Measurements from ENCODE around the gene TMEM232.
"Not testable (repeated sequence)": the region's sequence is repeated elsewhere in the genome, so short reads cannot be mapped to it uniquely, and the experiment has no call there.

The TMEM232 gene

DNA sequence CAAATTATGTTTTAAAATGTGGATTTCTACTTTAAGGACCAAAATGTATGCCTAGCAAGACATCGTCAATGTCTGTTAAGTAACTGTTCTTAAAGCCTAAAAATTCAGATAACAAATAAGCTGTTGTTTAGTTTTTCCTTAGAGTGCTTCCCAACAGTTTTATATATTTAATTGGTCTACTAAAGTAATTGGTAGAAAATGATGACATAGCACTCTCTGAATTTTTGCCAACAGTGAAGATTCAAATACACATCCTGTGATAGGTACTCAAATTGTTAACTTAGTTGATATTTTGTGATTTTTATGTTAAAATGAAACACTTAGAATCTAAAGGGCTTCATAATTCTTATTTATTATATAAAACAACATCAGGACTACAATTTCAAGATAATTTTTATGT, 107.5 kb downstream of the TMEM232 start:
- DNase-seq: no peak

DNA sequence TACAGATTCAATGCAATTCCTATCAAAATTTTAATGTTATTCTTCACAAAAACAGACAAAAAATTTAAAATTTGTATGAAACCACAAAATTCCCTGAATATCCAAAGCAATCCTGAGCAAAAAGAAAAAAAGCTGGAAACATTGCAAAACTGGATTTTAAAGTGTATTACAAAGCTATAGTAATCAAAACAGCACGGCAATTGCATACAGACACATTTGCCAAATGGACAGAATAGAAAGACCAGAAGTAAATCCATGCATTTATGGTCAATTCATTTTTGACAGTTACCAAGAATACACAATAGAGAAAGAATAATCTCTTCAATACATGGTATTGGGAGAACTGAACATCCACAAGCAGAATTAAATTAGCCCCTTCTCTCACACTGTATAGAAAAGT, 110.5 kb downstream of the TMEM232 start:
- DNase-seq: no peak

DNA sequence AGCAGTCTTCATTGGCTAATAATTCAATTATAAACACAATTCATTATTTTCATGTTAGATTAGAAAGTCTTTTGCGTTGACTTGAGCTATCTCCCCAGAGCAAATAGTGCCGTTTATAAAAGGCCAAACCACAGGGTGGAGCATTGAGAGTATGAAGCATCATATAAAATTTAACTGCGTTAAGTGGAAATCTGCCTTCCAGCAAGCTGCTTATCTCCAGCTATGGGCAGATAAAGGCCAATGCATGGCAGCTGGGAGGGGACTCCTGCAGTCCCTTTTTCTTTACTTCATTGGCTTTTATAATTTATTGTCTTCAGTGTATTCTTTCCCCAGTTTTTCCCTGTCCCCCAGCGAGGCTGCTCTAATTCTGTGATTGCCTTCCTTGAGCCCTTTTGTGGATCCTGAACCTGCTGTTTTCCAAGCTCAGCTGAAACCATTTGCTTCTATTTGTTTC, 113.7 kb downstream of the TMEM232 start:
- DNase-seq: no peak

DNA sequence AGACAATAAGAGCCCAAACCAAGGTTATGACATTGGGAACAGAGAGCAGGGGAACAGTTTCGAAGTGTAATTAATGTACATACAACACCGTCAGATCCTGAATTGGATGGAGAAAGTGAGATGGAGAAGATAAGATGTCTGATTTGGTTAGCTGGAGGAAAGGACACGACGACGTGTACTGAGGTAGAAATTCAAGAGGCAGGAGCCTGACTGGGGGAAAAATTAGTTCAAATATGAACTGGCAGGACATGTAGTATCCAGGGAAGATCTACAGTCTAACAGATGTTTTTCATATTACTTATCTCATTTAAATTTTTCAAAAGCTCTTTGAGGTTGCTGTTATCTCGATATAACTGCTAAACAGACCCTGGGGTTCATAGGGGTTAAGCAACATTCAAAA, 114.7 kb downstream of the TMEM232 start:
- DNase-seq: no peak

DNA sequence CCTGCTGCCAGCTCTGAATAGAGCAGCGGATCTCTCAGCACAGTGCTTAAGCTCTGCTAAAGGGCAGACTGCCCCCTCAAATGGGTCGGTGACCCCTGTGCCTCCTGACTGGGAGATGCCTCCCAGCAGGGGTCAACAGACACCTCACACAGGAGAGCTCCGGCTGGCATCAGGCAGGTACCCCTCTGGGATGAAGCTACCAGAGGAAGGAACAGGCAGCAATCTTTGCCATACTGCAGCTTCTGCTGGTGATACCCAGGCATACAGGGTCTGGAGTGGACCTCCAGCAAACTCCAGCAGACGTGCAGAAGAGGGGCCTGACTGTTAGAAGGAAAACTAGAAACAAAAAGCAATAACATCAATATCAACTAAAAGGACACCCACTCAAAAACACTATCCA, 131.6 kb downstream of the TMEM232 start:
- DNase-seq: no peak

DNA sequence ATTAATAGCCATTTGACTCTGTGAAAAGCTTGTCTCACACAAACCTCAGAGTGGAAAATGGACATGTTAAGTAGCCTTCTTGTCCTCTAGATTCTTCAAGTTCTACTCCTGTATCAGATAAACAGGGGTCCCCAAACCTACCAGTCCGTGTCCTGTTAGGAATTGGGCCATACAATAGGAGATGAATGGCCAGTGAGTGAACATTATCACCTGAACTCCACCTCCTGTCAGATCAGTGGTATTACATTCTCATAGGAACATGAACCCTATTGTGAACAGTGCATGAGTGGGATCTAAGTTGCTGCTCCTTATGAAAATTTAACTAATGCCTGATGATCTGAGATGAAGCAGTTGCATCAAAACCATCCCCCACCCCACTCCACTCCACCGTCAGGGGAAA, 136.3 kb downstream of the TMEM232 start:
- no peak for DNase-seq

DNA sequence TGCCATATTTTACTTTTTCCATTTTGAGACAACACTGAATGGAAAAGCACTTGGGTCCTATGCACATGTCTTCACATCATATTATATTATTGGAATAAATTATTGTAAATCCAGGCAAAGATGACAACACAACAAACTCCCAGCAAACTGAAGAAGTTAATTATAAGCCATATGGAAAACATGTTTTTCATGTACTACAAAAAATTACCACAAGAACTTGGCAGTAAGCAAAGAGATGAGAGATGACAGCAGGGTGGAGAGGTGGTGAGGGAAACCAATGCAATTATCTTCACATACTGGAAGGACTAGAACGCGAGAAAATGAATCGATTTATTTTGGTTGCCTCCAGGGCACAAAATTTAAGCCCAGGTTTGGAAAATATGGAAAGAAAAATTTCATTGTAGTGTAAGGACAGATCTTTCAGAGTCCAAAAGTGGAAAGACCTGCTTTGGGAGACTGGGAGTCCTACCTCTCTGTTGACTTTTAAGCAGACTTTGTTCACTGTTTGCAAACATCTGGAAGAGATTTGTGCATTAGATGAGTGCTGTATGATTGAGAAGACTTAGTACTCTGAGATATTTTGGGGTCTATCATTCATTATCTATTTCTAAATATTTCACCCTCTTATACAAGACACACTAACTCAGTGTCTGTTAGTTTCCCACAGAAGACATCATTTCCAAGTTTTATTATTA, 138.0 kb downstream of the TMEM232 start:
- DNase-seq: no peak

DNA sequence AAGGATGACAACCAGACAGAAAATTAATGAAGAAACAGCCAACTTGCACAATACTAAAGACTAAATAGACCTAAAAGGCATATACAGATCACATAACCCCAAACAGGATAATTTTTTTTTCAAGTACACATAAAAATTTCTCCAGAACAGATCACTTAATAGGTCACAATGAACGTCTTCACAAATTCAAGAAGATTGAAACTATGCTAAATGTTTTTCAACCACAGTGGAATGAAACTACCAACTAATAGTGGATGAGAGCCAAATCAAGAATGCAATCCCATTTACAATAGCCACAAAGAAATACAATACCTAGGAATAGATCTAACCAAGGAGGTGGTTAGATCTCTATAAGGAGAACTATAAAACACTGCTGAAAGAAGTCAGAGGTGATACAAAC, 145.8 kb downstream of the TMEM232 start:
- no peak for DNase-seq

DNA sequence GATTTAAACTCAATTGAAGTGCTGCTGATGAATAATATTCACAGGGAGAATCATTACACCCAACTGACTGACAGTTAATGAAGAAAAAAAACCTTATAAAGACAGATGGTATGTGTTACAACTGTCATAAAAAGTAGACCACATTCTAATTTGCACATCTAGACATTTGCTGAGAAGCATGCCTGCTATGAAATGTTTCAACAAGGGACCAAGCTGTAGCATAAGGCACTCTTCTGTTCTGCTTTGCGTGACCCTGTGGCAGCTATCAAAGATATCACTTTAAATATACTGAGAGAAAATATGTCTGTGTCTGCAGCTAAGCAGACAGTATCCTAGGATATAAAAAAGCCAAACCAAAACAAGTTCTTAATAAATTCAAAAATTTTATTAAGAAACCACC, 153.7 kb downstream of the TMEM232 start:
- no peak for DNase-seq

DNA sequence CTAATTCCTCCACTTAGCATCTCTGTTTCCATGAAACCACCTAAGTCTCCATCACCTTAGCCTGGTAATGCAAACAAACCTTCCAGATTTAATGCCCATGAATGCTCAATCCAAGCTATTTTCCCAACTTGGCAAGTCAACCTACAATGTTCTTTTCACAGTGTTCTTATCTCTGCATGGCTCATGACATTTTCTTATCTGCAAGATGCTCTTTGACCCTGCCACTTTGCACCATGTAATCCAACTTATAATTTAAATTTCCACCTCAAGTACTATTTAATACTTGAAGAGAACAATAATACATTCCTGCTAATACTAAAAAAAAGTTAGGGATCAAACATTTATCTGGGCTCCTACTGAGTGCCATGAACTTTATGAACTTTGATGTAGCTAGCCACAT, 164.3 kb downstream of the TMEM232 start:
- no peak for DNase-seq

DNA sequence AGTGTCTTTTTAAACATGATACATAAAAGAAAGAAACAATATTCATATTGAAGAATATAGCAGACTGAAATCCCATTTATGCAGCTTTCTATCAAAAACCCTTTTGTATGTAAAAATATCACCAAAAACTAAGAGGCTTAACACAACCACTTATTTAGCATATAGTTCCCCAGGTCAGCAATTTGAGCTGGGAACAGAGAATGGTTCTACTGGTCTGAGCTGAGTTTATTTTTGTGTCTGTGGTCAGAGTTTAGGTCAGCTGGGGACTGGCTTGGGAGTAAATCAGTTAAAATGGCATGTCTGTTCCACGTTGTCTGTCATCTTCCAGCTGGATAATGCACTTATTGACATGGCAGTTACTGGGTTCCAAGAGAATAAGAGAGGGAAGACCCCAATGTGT, 165.0 kb downstream of the TMEM232 start:
- DNase-seq: no peak

DNA sequence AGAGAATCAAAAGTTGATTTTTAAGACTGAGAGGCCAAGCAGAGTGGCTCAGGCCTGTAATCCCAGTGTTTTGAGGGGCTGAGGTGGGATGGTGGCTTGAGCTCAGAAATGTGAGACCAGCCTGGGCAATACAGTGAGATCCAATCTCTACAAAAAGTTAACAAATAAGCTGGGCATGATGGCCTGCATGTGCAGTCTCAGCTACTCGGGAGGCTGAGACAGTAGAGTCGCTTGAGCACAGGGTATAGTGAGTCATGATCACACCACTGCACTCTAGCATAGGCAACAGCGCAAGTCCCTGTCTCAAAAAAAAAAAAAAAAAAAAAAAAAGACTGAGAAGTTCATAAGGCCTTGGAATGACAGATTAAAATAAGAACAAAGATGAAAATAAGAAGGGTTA, 177.2 kb downstream of the TMEM232 start:
- no peak for DNase-seq

DNA sequence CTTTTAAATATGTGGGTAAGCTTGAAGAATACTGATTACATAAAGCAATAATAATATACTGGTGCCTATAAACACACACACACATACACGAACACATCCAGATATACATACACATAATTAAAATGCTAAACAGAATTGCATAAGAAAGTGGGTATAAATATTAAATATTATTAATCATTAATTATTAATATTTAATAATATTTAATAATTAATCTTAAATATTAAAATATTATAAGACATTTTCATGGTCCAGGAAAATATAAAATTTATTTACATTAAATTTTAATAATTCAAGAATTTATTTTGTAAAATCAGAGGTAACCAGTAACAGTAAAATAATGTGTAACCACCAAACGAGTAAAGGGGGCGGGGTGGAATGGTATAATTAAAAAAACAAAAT, 178.3 kb downstream of the TMEM232 start:
- no peak for DNase-seq

DNA sequence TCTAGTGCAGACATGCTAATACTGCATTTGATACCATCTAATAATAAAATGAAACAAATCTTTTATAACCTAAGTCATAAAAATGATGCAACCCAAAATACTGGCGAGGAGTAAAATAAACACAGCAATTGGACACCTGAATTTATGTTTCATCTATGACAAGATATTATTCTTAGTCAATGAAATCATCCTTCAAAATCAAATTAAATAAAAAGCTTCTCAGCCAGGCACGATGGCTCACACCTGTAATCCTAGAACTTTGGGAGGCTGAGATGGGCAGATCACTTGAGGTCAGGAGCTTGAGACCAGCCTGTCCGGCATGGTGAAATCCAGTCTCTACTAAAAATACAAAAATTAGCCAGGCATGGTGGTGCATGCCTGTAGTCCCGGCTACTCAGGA, 179.0 kb downstream of the TMEM232 start:
- no peak for DNase-seq

DNA sequence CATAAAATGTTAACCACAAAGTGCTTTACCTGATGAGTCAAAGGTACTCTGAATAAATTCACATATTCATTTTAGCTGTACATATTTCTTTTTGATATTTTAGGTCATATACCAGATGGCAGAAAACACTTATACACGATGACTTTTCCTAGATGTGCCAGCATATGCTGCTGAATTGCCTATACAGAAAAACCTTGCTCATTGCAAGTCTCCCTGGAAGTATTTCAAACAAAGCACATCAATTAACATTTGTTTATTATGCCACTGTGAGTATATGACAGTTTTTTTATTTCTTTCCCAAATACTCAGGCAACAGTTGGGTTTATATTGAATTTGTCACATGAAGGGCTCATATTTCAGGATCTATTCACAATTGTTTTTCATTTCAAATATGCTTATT, 180.8 kb downstream of the TMEM232 start:
- DNase-seq: no peak

DNA sequence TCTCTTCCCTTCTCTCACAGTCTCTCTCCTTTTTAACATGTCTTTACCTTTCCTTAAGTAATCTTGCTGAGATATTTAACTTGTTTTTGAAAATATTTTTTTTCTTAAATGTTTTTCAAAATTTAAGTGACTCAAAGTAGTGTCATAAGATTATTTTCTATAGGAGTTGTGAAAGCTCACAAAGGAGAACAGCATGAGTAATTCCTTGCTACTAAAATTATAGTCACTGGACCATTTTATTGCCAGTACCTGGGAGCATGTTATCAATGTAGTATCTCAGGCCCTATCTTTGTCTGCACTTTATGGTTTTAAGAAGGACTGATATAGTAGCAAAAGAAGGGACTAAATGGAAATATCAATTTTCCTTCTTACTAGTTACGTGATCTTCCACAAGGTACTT, 181.9 kb downstream of the TMEM232 start:
- no peak for DNase-seq

DNA sequence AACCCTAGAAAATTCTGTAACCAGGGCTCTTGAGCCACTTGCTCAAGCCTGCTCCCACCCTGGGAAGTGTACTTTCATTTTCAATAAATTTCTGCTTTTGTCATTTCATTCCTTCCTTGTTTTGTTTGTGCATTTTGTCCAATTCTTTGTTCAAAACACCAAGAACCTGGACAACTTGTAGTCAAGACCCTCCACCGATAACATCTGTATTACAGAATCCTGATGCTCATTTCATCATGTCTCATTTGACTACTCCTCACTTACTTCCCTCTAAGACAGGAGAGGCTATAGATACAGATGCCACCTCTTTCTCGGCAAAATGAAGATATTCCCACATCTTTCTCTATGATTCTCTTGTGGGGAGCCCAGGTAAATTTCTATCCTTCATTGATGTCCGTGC, 183.5 kb downstream of the TMEM232 start:
- no peak for DNase-seq

DNA sequence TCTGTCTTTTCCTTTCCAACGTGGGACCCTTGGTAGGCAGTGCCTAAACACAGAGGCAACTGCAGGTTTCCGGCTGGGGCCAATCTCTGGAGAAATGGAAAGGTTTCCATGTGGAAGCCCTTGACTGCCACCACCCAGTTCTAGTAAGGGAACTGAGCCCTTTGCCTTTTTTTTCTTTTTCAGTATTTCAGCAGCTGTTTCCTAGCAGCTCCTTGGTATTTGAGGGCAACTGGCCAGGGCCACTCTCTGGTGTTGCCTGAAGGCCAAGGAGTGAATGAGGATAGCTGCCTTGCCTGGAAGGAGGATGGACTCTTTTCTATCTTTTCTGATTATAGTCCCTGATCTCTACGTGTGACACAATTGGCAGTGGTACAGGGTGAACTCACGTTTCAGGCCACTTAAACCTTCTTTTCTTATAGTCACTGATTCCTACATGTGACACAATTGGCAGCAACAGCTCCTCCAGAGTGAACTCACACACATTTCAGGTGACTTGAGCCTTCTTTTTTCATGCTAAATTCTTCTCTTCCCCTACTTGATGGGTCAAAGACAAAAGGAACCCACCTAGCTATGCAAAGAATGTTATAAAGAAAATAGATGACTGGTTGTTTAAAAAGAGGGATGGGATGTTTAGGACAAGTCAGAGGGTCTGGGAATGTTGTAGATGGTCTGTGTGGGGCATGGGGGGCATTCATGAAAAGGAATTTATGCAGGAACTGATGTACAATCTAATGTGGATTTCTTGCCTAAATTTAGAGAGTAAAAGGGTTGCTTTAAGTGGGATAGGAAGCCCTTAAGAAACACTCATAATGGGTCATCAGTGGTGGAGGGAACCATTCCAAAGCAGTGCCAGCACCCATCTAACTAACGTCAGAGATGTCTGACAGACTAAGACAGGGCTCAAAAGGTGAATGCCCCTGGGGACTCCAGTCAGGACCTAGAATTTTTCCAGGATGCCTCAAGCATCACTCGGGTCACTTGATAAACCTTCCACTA, 190.1 kb downstream of the TMEM232 start:
- no peak for DNase-seq

DNA sequence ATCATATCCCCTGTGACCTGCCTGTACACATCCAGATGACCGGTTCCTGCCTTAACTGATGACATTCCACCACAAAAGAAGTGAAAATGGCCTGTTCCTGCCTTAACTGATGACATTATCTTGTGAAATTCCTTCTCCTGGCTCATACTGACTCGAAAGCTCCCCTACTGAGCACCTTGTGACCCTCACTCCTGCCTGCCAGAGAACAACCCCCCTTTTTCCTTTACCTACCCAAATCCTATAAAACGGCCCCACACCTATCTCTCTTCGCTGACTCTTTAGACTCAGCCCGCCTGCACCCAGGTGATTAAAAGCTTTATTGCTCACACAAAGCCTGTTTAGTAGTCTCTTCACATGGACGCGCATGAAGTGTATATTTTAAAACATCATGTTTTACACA, 191.3 kb downstream of the TMEM232 start:
- not testable (repeated sequence) for DNase-seq

DNA sequence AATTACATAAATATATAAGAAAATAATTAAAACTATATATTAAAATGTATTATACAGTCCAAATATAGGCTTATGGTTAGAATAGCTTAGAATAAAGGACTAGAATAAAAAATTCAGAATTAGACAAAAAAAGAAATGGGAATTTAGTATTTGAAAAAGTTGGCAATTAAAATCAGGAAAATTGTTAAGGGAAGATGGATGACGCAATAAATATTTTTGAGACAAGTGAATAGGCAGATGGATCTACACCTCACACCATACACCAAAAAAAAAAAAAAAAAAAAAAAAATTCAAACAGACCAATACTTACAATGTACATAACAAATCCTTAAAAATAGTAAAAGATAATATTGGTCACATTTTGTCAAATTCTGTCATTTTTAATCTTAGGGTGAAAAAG, 200.7 kb downstream of the TMEM232 start:
- DNase-seq: no peak

DNA sequence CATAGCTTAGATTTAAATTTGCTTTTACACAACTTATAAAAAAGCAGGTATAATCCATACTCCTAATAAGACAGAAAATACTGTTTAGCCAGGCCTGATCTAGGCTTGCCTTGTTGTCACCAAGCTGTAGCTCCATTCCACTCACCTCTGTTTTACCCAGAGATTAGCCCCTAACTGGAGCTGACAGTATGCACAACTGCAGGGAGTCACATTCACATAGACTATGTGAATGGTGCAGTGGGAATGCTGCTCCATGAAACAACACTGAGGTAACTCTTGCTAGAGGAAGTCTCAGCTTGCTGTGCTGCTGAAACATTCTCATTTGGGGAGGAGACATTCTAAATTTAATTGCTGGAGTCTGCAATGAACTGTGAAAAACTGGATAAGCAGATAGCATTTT, 209.1 kb downstream of the TMEM232 start:
- no peak for DNase-seq

DNA sequence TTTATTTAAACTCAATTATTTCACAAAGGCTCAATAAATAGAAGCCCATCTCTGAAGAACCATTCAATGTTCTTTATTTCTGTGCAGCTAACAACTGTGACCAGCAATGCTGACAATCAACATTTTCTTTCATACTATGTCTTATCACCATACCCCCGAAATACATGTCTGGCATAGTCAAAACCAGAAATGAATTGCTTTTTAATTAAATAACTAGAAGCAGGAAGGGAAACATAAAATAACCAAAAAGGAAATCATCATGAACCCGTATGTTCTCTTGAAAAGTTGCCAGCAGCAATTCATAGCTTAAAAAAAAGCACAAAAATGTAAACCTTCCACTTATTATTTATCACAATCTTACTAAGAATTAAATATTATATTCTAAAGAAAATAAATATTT, 212.4 kb downstream of the TMEM232 start:
- no peak for DNase-seq

DNA sequence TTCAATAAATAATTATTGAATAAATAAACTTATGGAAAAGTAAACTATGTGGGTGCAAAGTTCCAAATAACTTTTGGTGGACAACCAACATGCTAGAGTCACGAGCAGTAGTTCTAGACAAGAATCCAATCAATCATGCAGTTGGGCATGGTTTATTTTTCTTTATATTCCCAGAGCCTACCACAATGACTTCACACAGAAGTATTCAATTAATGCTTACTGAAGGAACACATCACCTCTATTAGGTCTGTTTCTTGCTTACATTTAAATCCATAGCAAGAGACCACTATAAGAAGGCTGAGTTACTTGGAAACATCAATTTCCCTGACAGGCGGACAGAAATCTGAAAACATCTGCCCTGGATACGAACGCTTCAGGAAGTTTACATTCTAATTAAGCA, 214.2 kb downstream of the TMEM232 start:
- DNase-seq: no peak

DNA sequence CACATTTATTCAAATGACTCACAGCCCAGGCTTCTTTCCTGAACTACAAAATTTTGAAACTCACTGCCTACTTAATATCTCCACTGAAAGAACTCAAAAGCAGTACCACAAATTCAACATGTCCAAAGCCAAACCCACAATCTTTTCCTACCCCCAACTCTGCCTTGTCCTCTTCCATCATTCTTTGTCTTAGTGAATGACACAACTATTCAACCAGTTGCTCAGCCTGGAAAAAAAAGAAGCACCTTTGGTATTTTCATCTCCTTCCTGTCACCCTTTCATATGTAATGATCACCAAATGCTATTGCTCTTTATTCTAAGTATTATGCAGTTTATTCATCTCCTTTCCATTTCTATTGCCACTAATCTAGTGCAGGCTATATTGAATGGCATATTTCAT, 216.3 kb downstream of the TMEM232 start:
- DNase-seq: no peak

All from GDM1 (cell line).